ENCODE measurements around the gene LIPE.

Gene LIPE

DNA sequence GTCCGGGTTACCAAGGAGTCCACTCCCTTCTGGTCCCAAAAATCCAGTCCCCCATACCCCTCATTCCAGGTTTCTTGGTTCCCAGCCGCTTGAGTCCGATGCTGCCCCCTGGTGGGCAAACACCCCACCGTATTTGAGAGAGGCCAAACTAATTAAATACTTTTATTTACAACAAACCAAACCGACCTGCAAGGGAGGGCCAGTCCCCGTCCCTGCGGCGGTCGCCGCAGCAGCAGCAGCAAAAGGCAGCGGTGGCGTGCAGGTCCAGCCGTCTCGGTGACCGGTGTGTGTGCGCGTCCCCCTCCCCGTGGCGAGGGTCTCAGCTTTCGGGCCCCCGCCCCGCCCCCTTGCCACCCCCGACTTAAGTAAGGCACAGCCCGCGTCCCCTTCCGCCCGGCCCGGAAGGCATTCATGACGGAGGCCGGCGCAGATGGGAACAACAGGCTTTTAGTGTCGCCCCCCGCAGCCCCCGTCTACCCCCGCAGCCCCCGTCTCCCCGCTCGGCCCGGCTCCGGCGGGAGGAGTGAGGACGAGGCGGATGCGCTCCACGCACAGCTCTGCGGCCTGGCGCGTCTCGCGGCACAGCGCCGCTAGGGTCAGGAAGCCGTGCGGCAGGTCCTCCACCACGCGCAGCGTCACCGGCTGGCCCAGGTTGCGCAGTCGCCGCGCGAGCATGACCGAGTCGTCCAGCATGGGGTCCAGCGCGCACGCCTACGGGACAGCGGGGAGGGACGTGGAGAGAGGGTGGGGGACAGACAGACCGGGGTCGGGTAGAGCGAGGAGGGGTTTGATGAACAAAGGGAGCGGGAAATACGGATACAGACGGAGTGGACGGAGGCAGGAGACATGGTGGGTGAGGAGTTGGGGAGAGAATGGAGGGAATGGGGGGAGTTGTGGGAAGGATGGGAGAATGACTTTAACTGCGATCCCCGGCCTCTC is 25.6 kb downstream of the LIPE start:
- in situ Hi-C loops (cut with HindIII; ENCODE audit: low sequenced_read_pairs), result no loop called here
- H3K4me3 ChIP-seq (ENCODE audit: low read depth, low read length), result peak overlapping the region; percentile 46
- DNase-seq (ENCODE audit: low read depth, low spot score), result peak; percentile 75
- TF ChIP-seq, protein P1, sequence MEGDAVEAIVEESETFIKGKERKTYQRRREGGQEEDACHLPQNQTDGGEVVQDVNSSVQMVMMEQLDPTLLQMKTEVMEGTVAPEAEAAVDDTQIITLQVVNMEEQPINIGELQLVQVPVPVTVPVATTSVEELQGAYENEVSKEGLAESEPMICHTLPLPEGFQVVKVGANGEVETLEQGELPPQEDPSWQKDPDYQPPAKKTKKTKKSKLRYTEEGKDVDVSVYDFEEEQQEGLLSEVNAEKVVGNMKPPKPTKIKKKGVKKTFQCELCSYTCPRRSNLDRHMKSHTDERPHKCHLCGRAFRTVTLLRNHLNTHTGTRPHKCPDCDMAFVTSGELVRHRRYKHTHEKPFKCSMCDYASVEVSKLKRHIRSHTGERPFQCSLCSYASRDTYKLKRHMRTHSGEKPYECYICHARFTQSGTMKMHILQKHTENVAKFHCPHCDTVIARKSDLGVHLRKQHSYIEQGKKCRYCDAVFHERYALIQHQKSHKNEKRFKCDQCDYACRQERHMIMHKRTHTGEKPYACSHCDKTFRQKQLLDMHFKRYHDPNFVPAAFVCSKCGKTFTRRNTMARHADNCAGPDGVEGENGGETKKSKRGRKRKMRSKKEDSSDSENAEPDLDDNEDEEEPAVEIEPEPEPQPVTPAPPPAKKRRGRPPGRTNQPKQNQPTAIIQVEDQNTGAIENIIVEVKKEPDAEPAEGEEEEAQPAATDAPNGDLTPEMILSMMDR (IDR thresholded peaks at IDR 0.05; ENCODE audit: low read depth, low read length), result peak; percentile 91

DNA sequence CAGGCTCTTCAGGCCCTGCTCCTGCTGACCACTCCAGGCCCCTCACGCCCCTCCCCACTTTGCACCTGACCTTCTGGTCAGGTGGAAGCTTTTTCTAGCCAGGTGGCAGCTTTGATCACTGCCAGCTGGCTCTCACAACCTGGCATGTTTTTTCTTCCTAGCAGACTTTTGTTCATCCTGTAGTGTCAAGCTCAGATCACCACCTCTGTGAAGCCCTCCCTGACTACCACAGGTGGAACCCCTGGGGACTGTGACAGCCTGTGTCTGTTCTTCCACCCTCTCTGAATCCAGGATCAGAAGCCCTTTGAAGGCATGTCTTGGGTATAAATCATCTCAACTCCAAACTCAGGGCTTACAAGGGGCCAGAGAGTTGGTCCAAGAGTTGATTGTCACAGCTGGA is 26.8 kb downstream of the LIPE start:
- TF ChIP-seq, protein P1 (IDR thresholded peaks at IDR 0.05; ENCODE audit: low read depth, low read length), result no peak

DNA sequence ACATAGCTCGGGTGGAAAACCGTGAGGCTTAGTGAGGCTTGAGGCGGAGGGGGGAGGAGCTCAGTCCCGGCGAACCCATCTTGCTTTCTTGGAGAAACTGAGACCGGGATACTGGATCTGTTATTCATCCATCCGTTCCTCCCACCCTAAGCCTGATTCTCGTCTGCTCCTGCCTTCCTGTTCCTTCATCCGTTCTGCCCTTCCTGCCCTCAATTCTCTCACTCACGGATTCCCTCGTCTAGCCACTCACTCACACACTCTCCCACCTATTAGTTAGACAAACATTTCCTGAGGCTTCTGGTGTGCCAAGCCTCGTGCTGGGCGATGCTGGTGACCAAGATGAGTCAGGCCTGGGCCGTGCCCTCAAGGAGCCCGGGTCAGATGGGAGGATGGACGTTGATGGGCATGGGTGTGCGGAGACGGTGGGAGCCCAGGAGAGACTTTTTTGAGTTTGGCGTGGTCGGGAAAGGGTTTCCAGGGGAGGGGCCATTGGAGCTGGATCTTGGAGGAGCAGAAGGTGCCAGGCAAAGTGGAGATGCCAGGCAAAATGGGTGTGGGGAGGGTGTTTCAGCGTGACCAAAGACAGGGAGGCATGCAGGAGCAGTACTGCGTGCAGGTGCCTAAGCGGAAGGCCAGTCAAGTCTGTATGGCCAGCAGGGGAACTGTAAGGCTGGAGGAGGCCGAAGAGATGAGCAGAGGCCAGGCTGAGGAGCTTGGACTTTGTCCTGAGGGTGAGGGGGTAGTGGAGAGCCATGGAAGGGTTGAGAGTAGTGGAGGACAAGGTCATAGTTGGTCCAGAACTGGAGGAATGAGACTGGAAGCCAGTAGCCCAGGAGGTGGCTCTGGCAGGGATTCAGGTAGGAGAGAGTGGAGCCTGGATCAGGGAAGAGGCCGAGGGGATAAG is 29.7 kb downstream of the LIPE start:
- in situ Hi-C loops (cut with HindIII; ENCODE audit: low sequenced_read_pairs), result no loop called here
- TF ChIP-seq, protein P1 (IDR thresholded peaks at IDR 0.05; ENCODE audit: low read depth, low read length), result no peak
- peak overlapping the region; percentile 59 for H3K4me3 ChIP-seq (ENCODE audit: low read depth, low read length)
- DNase-seq (ENCODE audit: low read depth, low spot score), result no peak

More for the DNA sequence above, 26.8 kb downstream of the LIPE start:
- in situ Hi-C loops (cut with HindIII; ENCODE audit: low sequenced_read_pairs), result no loop called here
- no peak for DNase-seq (ENCODE audit: low read depth, low spot score)
- no peak overlapping the region for H3K4me3 ChIP-seq (ENCODE audit: low read depth, low read length)

DNA sequence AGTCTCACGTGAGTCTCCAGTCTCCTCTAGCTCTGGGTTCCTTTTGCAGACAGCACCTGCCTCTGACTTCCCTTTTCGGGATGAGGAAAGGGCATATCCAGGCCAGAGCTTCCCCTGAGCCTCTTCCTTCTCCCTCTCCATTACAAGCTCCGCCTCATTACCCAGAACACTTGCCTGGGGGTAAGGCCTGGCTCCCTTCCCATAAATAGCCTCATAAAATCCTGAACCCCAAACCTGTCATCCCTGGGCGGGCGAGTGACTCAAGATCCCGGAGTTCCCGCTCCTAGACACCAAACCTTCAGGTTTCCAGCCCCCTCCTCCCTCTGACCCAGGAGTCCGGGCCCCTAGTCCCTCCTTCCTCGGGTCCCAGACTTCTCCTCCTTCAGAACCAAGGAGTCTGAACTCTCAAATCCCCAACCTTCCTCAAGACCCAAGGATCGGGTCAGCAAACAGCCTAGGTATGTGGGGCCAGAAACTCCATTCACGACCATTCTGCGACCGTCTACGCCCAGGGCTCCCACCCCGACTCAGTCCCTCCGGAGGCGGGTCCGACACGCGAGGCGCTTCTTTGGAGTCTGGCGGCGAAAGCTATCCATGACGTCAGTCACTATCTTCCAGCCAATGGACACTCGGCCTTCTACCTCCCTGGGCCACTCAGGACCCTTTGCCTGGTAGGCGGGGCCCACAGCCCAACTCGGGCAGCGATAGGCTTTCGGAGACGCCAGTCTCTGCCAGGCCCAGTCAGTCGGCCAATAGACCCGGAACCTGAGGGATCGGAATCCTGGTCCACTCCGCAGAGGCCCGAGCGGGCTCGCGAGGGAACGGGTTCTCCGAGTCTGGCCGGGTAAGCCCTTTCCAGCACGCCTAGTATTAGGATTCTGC is 30.6 kb downstream of the LIPE start:
- in situ Hi-C loops (cut with HindIII; ENCODE audit: low sequenced_read_pairs), result no loop called here
- peak overlapping the region; percentile 59 for H3K4me3 ChIP-seq (ENCODE audit: low read depth, low read length)
- DNase-seq (ENCODE audit: low read depth, low spot score), result peak; percentile 99
- TF ChIP-seq, protein P1 (IDR thresholded peaks at IDR 0.05; ENCODE audit: low read depth, low read length), result no peak

DNA sequence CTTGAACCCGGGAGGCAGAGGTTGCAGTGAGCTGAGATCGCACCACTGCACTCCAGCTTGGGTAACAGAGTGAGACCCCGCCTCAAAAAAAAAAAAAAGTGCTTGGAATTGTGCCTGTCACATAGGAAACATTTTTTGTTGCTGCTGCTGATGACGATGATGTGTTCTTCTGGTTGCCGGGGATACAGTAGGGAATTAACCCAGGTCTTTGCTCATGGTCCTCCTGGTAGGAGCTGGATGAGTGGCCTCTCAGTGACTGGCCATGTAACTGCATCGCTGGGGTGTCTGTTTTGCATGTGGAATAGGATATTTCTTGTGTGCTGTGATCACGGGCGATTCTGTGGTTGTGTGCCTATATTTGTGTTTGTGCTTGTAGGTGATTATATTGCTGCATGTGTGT is 32.4 kb downstream of the LIPE start:
- DNase-seq (ENCODE audit: low read depth, low spot score), result no peak
- in situ Hi-C loops (cut with HindIII; ENCODE audit: low sequenced_read_pairs), result no loop called here
- TF ChIP-seq, protein P1 (IDR thresholded peaks at IDR 0.05; ENCODE audit: low read depth, low read length), result no peak
- H3K4me3 ChIP-seq (ENCODE audit: low read depth, low read length), result no peak overlapping the region

DNA sequence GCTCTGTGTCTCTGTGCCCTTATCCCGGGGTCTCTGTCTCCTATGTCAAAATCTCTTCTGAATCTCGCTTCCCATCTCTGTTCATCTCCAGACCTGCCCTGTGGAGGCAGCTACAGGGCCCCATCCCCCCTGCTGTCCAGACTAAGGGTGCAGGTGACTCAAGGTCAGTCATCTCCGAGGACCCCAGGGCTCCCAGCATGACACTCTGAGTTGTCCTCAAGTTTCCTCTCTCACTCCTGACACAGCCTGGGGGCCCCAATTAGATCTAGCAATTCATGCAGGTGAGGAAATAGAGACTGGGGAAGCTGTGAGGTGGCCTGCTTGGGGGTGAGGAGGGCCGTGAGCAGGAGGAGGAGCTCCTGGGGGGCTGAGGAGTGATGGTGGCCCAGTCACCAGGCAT is 35.0 kb downstream of the LIPE start:
- TF ChIP-seq, protein P1 (IDR thresholded peaks at IDR 0.05; ENCODE audit: low read depth, low read length), result no peak
- H3K4me3 ChIP-seq (ENCODE audit: low read depth, low read length), result no peak overlapping the region
- DNase-seq (ENCODE audit: low read depth, low spot score), result no peak
- in situ Hi-C loops (cut with HindIII; ENCODE audit: low sequenced_read_pairs), result no loop called here

Measured in astrocyte of the spinal cord (primary cell).